AG09309 (cell line): ENCODE data around the gene BCL11A.

Experiments used
- DNase-seq: peaks from one replicate; pipeline ENCODE4 v3.0.0-alpha.2; 2010; ENCODE audit warnings: low read depth
- H3K4me3 ChIP-seq: 2 replicates; pipeline ENCODE4 v1.5.1; 2011; ENCODE audit warnings: mild to moderate bottlenecking, low read depth, low read length, moderate library complexity; ENCODE audit not compliant: control insufficient read depth
- CTCF ChIP-seq: IDR thresholded peaks from 2 replicates; pipeline ENCODE4 v1.5.1; 2011; ENCODE audit warnings: mild to moderate bottlenecking, low read depth, low read length, inconsistent platforms; ENCODE audit not compliant: insufficient read depth, control insufficient read depth; ENCODE audit errors: missing control alignments

Gene BCL11A

DNA sequence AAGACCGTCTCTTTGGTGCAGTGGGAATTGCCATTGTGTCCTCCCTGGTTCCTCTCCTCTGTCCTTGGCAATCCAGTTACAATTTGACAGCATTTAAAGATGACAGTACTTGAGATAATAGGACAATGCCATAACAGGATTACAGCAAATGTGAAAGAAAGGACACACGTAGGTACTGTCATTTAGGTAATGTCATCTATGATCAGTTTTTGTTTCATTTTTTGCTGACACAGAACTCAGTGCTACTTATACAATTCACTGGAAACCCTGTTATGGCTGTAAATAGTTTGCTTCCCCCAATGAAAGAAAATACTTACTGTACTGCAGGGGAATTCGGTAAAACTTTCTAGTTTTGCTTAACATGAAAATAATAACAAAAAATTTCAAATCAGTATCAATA, 65.2 kb downstream of the BCL11A start:
- H3K4me3 ChIP-seq: no peak overlapping the region
- DNase-seq: no peak
- TF ChIP-seq CTCF: no peak

DNA sequence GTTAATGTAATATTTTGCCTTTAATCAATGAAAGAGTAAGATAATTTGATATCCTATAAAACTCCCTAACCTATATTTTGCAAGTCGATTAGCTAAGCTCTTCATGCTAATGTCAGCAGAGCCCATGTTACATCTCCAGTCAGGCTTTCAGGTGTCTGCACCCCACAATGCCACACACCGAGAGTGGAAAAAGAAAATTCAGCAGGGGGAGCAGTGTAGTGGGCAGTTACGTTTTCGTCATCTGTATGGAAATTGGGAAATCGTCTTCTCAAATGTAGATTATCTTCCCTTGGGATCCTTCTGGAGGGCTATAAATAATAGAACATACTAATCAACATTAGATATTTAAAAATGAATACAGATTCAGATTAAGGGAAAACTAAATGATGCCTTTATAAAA, 66.3 kb downstream of the BCL11A start:
- H3K4me3 ChIP-seq: no peak overlapping the region
- no peak for TF ChIP-seq CTCF
- no peak for DNase-seq

GRCh38 chr2:60486551-60486950, 66.9 kb downstream of the BCL11A start:
- no peak overlapping the region for H3K4me3 ChIP-seq
- no peak for TF ChIP-seq CTCF
- DNase-seq: no peak

DNA sequence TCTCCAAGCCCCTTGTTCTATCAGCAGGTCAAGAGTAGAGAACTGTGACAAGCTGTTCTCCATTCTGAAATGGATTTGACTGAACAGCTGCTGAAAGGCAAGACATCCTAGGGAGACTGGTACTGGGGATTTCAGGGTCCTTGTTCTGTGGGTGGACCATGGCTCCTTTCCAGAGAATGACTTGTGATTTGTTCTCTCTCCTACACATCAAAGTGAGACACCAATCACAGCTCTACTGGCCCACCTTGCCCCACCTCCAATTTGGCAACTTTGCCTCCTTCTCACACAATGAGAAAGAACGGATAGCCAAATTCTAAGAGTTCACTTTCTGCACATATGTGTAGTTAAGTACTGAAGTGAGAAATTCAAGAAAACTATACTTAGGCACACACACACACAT, 67.4 kb downstream of the BCL11A start:
- no peak overlapping the region for H3K4me3 ChIP-seq

GRCh38 chr2:60485550-60485949, 67.9 kb downstream of the BCL11A start:
- TF ChIP-seq CTCF: no peak
- no peak overlapping the region for H3K4me3 ChIP-seq
- DNase-seq: no peak

More for the DNA sequence above, 67.4 kb downstream of the BCL11A start:
- DNase-seq: no peak
- TF ChIP-seq CTCF: no peak

DNA sequence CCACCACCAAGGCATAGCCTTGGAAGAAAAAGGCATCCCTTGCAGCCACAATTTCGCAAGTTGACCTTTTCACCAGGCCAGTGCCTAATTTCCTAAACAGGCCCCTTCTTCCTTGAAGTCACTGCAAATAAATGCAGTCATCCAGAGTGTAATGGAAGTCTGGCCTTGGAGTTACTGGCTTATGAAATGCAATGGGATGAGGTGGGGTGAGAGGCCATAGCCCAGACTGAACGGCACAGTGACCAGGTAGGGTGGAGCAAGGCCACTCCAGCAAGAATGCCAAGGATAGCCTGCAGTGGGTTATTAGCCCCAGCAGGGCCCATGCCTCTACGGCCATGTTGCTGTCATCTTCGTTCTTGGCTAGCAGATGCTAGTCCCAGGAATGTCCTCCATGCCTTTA, 68.4 kb downstream of the BCL11A start:
- no peak for TF ChIP-seq CTCF
- no peak for DNase-seq
- no peak overlapping the region for H3K4me3 ChIP-seq

DNA sequence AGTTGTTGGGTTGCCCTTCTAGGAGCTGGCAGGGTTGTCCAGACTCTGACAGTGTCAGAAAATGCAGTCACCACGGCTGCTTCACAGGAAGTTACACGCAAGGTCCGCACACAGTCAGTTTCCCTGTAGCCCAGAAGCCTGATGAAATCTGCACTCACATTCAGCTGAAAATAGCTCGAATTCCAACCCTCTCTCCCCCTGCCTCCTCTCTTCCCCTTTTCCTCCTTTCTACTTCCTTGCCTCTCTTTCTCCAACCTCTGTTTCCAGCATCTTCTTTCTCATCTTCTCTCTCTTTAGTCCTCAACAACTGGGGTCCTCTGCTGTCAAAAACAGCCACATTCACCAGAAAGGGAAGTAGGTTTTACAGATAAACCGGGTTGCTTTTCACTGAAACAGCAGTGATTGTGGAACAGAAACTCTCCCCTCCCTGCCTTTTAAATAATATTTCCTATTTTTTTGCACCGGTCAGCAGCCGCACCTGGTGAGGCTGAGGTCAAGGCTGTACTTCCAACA, 69.3 kb downstream of the BCL11A start:
- peak; percentile 62 for DNase-seq
- no peak overlapping the region for H3K4me3 ChIP-seq
- TF ChIP-seq CTCF: no peak
